ENCODE measurements around the gene RAB7B. TPM values are rescaled to one million over a fixed set of nuclear protein-coding genes. Genes with fewer than 3 reads are reported as not detected.
A peak's percentile ranks its signal among the peaks of the same experiment; 100 is the strongest.

Gene RAB7B
- total and polyA plus RNA-seq, 2 experiments from 2014 or later = 7.1 to 7.6 TPM

- peaks cover 29% of the 10 kb centered on the region for H3F3A ChIP-seq (ENCODE audit: insufficient read depth)
- H3K4me1 ChIP-seq (ENCODE audit: insufficient read depth) = peaks cover 40% of the 10 kb centered on the region
- no peaks in the 10 kb centered on the region for H3K36me3 ChIP-seq (ENCODE audit: low read depth)
- no peak for DNase-seq
- H3K9me2 ChIP-seq (ENCODE audit: insufficient read depth) = no peaks in the 10 kb centered on the region
- H3K9ac ChIP-seq = peak overlapping the region; percentile 80
- H2AFZ ChIP-seq = peak overlapping the region; percentile 81
- H3K9me3 ChIP-seq (ENCODE audit: low read depth) = no peaks in the 10 kb centered on the region
- peak overlapping the region; percentile 83 for H3K4me2 ChIP-seq (ENCODE audit: unreplicated experiment)
- peaks cover 8% of the 10 kb centered on the region for H3K79me2 ChIP-seq (ENCODE audit: insufficient read depth)
- 87 to 93% methylated on average over 6 to 7 of the region's 7 CpGs for WGBS, 2 experiments (ENCODE audit: low coverage in 1 of 2, low lambda C conversion rate in 2 of 2, missing lambda C conversion rate in 2 of 2)
- in situ Hi-C loops (cut with MboI) = no loop called here
- H3K4me3 ChIP-seq = no peak overlapping the region; the same call in 1 of the 2 replicates
- TF ChIP-seq EZH2phosphoT487 (IDR thresholded peaks at IDR 0.05; ENCODE audit: insufficient read depth, low read depth) (no peak), EZH2 (IDR thresholded peaks at IDR 0.05; ENCODE audit: insufficient read depth, poor library complexity, severe bottlenecking) (no peak)
- peak overlapping the region; percentile 92 for H3K27ac ChIP-seq
- no peaks in the 10 kb centered on the region for H3K27me3 ChIP-seq (replicated peaks; ENCODE audit: insufficient read depth)
- H4K20me1 ChIP-seq (ENCODE audit: insufficient read depth) = no peaks in the 10 kb centered on the region
Measured at GRCh38 chr1:206003854-206004800, 932 bp upstream of the RAB7B start.

GRCh38 chr1:206002160-206002559 lies 1.0 kb downstream of the RAB7B start:
- no peaks in the 10 kb centered on the region for H3K27me3 ChIP-seq (replicated peaks; ENCODE audit: insufficient read depth)
- no peaks in the 10 kb centered on the region for H3K9me3 ChIP-seq (ENCODE audit: low read depth)
- H3K9ac ChIP-seq = peak overlapping the region; percentile 80
- peaks cover 20% of the 10 kb centered on the region for H3K79me2 ChIP-seq (ENCODE audit: insufficient read depth)
- H3F3A ChIP-seq (ENCODE audit: insufficient read depth) = peaks cover 29% of the 10 kb centered on the region
- TF ChIP-seq EZH2phosphoT487 (IDR thresholded peaks at IDR 0.05; ENCODE audit: insufficient read depth, low read depth) = no peak
- no peak for TF ChIP-seq EZH2 (IDR thresholded peaks at IDR 0.05; ENCODE audit: insufficient read depth, poor library complexity, severe bottlenecking)
- no peaks in the 10 kb centered on the region for H3K9me2 ChIP-seq (ENCODE audit: insufficient read depth)
- peak overlapping the region; percentile 83 for H3K4me2 ChIP-seq (ENCODE audit: unreplicated experiment)
- WGBS, 2 experiments (ENCODE audit: low coverage in 1 of 2, low lambda C conversion rate in 2 of 2, missing lambda C conversion rate in 2 of 2) = 88 to 97% methylated on average over 3 of the region's 3 CpGs
- peaks cover 40% of the 10 kb centered on the region for H3K4me1 ChIP-seq (ENCODE audit: insufficient read depth)
- H2AFZ ChIP-seq = no peak overlapping the region
- DNase-seq = peak; percentile 20
- in situ Hi-C loops (cut with MboI) = no loop called here
- peak overlapping the region; percentile 67 for H3K4me3 ChIP-seq
- H3K36me3 ChIP-seq (ENCODE audit: low read depth) = no peaks in the 10 kb centered on the region
- no peaks in the 10 kb centered on the region for H4K20me1 ChIP-seq (ENCODE audit: insufficient read depth)
- H3K27ac ChIP-seq = peak overlapping the region; percentile 92

- peak; percentile 100 for DNase-seq
- H2AFZ ChIP-seq = peak overlapping the region; percentile 41; the same call in 1 of the 2 replicates
- in situ Hi-C loops (cut with MboI) = no loop called here
- H3K4me1 ChIP-seq (ENCODE audit: insufficient read depth) = peaks cover 40% of the 10 kb centered on the region
- H3K9me3 ChIP-seq (ENCODE audit: low read depth) = no peaks in the 10 kb centered on the region
- H3K27me3 ChIP-seq (replicated peaks; ENCODE audit: insufficient read depth) = no peaks in the 10 kb centered on the region
- WGBS, 2 experiments (ENCODE audit: low coverage in 1 of 2, low lambda C conversion rate in 2 of 2, missing lambda C conversion rate in 2 of 2) = 2% methylated on average over 3 of the region's 3 CpGs
- peak overlapping the region; percentile 67 for H3K4me3 ChIP-seq
- TF ChIP-seq EZH2phosphoT487 (IDR thresholded peaks at IDR 0.05; ENCODE audit: insufficient read depth, low read depth) (no peak), EZH2 (IDR thresholded peaks at IDR 0.05; ENCODE audit: insufficient read depth, poor library complexity, severe bottlenecking) (no peak)
- no peaks in the 10 kb centered on the region for H3K9me2 ChIP-seq (ENCODE audit: insufficient read depth)
- H3K79me2 ChIP-seq (ENCODE audit: insufficient read depth) = peaks cover 20% of the 10 kb centered on the region
- peak overlapping the region; percentile 80 for H3K9ac ChIP-seq
- peaks cover 29% of the 10 kb centered on the region for H3F3A ChIP-seq (ENCODE audit: insufficient read depth)
- peak overlapping the region; percentile 83 for H3K4me2 ChIP-seq (ENCODE audit: unreplicated experiment)
- H4K20me1 ChIP-seq (ENCODE audit: insufficient read depth) = no peaks in the 10 kb centered on the region
- peak overlapping the region; percentile 92 for H3K27ac ChIP-seq
- no peaks in the 10 kb centered on the region for H3K36me3 ChIP-seq (ENCODE audit: low read depth)
Measured at GRCh38 chr1:206001476-206001888, 1.7 kb downstream of the RAB7B start.

- H3K4me1 ChIP-seq (ENCODE audit: insufficient read depth) = peaks cover 40% of the 10 kb centered on the region
- no peaks in the 10 kb centered on the region for H3K9me3 ChIP-seq (ENCODE audit: low read depth)
- 28 to 33% methylated on average over 8 of the region's 8 CpGs for WGBS, 2 experiments (ENCODE audit: low coverage in 1 of 2, low lambda C conversion rate in 2 of 2, missing lambda C conversion rate in 2 of 2)
- no peaks in the 10 kb centered on the region for H4K20me1 ChIP-seq (ENCODE audit: insufficient read depth)
- no peaks in the 10 kb centered on the region for H3K36me3 ChIP-seq (ENCODE audit: low read depth)
- no peaks in the 10 kb centered on the region for H3K27me3 ChIP-seq (replicated peaks; ENCODE audit: insufficient read depth)
- peak overlapping the region; percentile 40 for H3K4me3 ChIP-seq
- H3K9me2 ChIP-seq (ENCODE audit: insufficient read depth) = no peaks in the 10 kb centered on the region
- 0 out of 2 replicates have a peak overlapping the region, but pooled peaks have one; percentile 9 for H2AFZ ChIP-seq
- peak overlapping the region; percentile 92 for H3K27ac ChIP-seq
- in situ Hi-C loops (cut with MboI) = no loop called here
- peak overlapping the region; percentile 47 for H3K4me2 ChIP-seq (ENCODE audit: unreplicated experiment)
- DNase-seq = peak; percentile 89
- H3F3A ChIP-seq (ENCODE audit: insufficient read depth) = peaks cover 29% of the 10 kb centered on the region
- H3K79me2 ChIP-seq (ENCODE audit: insufficient read depth) = peaks cover 20% of the 10 kb centered on the region
- peak overlapping the region; percentile 76 for H3K9ac ChIP-seq
- TF ChIP-seq EZH2 (IDR thresholded peaks at IDR 0.05; ENCODE audit: insufficient read depth, poor library complexity, severe bottlenecking) (no peak), EZH2phosphoT487 (IDR thresholded peaks at IDR 0.05; ENCODE audit: insufficient read depth, low read depth) (no peak)
Measured at GRCh38 chr1:206000641-206001339, 2.4 kb downstream of the RAB7B start.

Data from GM23248 (cell line).